ENCODE data around the gene WNT11.

The WNT11 gene

DNA sequence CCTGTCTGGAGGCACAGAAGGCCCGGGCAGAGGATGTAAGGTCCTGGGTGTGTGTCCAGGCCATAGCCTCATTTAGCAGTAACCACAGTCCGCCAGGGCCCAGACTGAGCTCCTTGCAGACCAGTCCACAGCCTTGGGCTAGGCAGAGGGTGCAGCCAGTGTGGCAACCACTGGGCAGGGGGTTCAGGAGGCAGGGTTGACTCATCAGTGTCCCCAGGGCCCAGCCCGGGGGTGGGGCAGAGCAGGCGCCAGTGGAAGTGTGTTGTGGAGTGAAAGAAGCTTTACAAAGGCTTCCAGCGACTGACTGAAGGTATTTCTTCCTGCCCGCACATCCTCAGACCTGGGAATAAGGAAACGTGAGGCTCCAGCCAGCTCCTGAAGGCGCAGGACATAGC, 27.7 kb upstream of the WNT11 start (continued):
- no peak for TF ChIP-seq PPARA (CRISPR knock-in tag; IDR thresholded peaks at IDR 0.05; ENCODE audit: borderline replicate concordance)
- TF ChIP-seq ESRRG (CRISPR knock-in tag; IDR thresholded peaks at IDR 0.05) = no peak

DNA sequence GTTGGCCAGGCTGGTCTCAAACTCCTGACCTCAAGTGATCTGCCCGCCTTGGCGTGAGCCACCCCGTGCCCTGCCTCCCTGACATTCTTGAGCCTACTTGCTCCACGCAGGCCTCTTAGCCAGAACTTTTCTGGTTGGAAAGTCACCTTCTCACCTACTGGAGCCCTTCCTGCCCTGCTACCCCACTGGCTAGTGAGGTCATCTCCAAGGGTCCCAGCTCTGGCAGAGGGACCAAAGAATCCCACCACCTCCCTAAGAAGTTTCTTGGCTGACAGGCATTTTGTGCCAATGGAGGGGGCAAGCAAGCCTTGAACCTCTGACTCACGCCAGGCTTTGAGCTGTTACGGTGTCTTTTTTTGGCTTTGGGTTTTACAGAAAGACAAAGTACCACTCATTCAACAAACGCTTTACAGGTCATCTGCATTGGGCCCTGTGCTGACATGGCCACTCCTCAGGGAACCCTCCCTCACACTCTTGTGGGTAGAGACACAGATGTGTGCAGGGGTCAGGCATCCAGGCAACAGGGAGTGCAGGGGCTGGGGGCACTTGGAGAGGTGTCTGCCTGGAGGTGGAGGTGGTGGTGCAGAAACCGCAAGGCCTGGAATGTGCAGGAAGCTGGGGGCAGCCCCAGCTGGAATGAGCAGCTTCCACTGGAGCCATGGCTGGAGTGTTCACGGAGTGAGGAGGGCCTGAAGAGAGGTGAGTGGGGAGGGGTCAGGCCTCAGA, 27.1 kb upstream of the WNT11 start:
- no peak for ATAC-seq
- TF ChIP-seq ZNF8 (CRISPR knock-in tag; IDR thresholded peaks at IDR 0.05) (no peak), PATZ1 (CRISPR knock-in tag; IDR thresholded peaks at IDR 0.05; ENCODE audit: borderline replicate concordance) (no peak), GLIS3 (CRISPR knock-in tag; IDR thresholded peaks at IDR 0.05) (no peak), TSHZ2 (CRISPR knock-in tag; IDR thresholded peaks at IDR 0.05) (no peak), SNAI2 (CRISPR knock-in tag; IDR thresholded peaks at IDR 0.05) (no peak), BACH2 (CRISPR knock-in tag; IDR thresholded peaks at IDR 0.05; ENCODE audit: borderline replicate concordance) (no peak), PPARA (CRISPR knock-in tag; IDR thresholded peaks at IDR 0.05; ENCODE audit: borderline replicate concordance) (no peak), CSRNP3 (CRISPR knock-in tag; IDR thresholded peaks at IDR 0.05) (no peak), ISL1 (CRISPR knock-in tag; IDR thresholded peaks at IDR 0.05) (no peak)
- TF ChIP-seq, protein P1, sequence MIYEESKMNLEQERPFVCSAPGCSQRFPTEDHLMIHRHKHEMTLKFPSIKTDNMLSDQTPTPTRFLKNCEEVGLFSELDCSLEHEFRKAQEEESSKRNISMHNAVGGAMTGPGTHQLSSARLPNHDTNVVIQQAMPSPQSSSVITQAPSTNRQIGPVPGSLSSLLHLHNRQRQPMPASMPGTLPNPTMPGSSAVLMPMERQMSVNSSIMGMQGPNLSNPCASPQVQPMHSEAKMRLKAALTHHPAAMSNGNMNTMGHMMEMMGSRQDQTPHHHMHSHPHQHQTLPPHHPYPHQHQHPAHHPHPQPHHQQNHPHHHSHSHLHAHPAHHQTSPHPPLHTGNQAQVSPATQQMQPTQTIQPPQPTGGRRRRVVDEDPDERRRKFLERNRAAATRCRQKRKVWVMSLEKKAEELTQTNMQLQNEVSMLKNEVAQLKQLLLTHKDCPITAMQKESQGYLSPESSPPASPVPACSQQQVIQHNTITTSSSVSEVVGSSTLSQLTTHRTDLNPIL (CRISPR knock-in tag; IDR thresholded peaks at IDR 0.05; ENCODE audit: low read depth) = no peak

GRCh38 chr11:76232026-76232665, 25.8 kb upstream of the WNT11 start:
- no peak for TF ChIP-seq PATZ1 (CRISPR knock-in tag; IDR thresholded peaks at IDR 0.05; ENCODE audit: borderline replicate concordance)
- TF ChIP-seq, protein P1 (CRISPR knock-in tag; IDR thresholded peaks at IDR 0.05; ENCODE audit: low read depth) = no peak
- ATAC-seq = no peak

GRCh38 chr11:76231121-76231738, 24.9 kb upstream of the WNT11 start:
- no peak for ATAC-seq
- TF ChIP-seq CSDC2 (CRISPR knock-in tag; IDR thresholded peaks at IDR 0.05) (no peak), ZC3H10 (CRISPR knock-in tag; IDR thresholded peaks at IDR 0.05) (no peak), PATZ1 (CRISPR knock-in tag; IDR thresholded peaks at IDR 0.05; ENCODE audit: borderline replicate concordance) (no peak), OSR1 (CRISPR knock-in tag; IDR thresholded peaks at IDR 0.05) (no peak)

Measured in SK-N-SH treated with all-trans-retinoic acid at 6 μM for 48 hours (cell line).